Stimulated activated naive CD8-positive, alpha-beta T cell treated with anti-CD3 and anti-CD28 coated beads, Interleukin-15, Interleukin-2, amounts not matched to agents 100 U/mL and 50 U/mL, for 24 hours (primary cell): Measurements from ENCODE around the gene PDZK1IP1.
"Not testable (repeated sequence)": the region's sequence is repeated elsewhere in the genome, so short reads cannot be mapped to it uniquely, and the experiment has no call there.

ENCODE experiments used
- ATAC-seq: fragments of 150-1000 bp; cut with Tn5 transposase; one replicate; pipeline ENCODE4 v1.10.0; 2021
- DNase-seq: peaks from one replicate; pipeline ENCODE4 v3.0.0; 2021

PDZK1IP1 gene

GRCh38 chr1:47180603-47181094 is 9.2 kb downstream of the PDZK1IP1 start:
- no peak for ATAC-seq

GRCh38 chr1:47179988-47180563 is 9.8 kb downstream of the PDZK1IP1 start:
- DNase-seq (no peak), ATAC-seq (no peak)

More at GRCh38 chr1:47180603-47181094, 9.2 kb downstream of the PDZK1IP1 start:
- DNase-seq = no peak

- peak; percentile 86 for DNase-seq
- ATAC-seq = peak; percentile 80
These were observed 10.5 kb downstream of the PDZK1IP1 start for GRCh38 chr1:47179017-47179987.

GRCh38 chr1:47178654-47179016 is 11.2 kb downstream of the PDZK1IP1 start:
- no peak for ATAC-seq
- no peak for DNase-seq

GRCh38 chr1:47178020-47178419 is 11.8 kb downstream of the PDZK1IP1 start:
- ATAC-seq = no peak
- no peak for DNase-seq

DNA sequence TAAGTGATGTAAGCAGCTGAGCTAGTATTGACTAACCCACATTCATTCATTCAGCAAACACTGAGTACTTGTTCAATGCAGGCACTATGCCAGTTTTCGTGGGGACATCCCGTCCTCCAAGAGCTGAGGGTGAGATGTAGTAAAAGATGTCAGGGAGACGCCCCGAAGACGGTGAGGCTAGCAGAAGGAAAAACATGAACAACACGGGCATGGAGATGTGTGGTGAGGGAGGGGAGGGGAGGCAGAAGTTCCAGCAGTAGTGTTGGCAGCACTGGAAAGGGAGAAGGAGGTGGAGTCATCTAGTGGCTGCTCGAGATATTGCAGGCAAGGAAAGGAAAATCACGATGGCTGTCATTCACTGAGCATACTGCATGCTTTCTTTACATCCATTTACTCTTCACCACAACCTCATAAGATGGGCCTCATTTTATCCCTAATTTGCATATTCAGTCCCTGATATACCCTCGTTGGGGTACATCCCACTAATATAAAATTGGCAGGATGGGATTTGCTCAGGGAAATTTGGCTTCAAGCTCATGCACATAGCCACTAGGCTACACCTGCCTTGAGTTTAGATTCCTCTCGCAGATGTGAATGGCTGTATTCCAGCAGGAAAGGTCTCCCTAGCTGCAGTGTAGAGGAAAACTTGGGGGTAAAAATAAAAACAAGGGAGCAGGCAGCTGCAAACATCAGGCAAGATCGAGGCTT is 14.5 kb downstream of the PDZK1IP1 start:
- ATAC-seq (peak; percentile 22), DNase-seq (peak; percentile 49)

DNA sequence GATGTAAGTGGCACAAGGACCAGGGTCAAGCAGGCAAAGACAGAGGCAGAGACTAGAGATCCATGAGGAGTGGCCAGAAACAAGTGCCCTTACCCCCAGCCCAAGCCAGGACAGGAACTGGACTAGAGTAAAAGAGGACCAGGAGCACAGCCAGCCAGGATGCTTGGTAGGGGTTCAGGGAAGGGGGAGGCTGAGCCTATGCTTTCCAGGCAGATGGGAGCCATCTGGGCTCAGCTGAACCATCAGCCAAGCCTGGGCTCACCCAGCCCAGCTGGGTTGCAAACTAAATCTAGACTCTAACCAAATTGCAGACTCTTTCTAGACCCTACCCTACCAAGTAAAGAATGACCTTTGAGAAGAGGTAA is 15.2 kb downstream of the PDZK1IP1 start:
- ATAC-seq = no peak
- DNase-seq = no peak

DNA sequence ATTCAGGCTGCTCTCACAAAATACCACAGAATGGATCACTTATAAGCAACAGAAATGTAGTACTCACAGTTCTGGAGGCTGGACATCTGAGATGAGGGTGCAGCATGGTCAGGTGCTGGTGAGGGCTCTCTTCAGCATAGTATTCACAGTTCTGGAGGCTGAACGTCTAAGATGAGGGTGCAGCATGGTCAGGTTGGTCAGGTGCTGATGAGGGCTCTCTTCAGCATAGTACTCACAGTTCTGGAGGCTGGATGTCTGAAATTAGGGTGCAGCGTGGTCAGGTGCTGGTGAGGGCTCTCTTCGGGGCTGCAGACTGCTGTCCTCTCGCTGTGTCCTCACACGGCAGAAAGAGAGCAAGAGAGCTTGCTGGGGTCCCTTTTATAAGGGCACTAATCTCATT is 17.1 kb downstream of the PDZK1IP1 start:
- no peak for DNase-seq
- ATAC-seq = no peak

DNA sequence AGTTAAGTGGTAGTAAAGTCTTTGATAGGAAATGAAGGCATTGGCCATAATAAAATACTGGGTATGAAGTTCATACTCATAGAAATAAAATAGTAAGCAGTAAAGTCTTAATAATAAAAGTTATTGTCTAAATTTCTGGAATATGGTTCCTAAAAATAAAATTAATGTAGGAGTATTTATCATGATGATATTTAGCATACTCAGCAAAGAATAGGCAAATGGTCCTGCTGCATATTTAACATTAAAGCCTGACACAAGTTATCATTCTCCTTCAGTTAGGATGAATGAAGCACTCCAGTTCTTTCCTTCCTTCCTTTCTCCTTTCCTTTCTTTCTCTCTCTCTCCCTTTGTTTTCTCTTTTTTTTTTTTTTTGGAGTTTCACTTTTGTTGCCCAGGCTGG is 25.3 kb downstream of the PDZK1IP1 start:
- DNase-seq (no peak), ATAC-seq (no peak)

- DNase-seq (no peak), ATAC-seq (no peak)
These were observed 28.4 kb downstream of the PDZK1IP1 start for GRCh38 chr1:47161298-47162040.

DNA sequence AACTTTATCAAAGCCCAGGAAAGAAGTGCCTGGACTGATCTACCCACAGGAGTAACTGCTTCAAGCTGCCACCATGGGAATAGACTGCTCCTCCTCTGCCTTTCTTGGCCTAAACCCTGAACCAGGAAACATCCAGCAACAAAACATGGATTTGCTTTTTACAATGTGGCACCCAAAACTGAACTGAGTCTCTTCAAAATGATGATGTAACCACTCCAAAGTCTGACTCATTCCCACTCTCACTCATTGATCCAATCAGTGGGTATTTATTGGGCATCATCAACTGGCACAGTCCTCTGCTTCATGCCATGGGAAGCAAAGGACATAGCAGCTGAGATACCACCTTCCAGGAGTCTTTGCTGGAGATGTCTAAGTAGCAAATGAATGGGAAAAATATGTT is 29.1 kb downstream of the PDZK1IP1 start:
- ATAC-seq (no peak), DNase-seq (no peak)

DNA sequence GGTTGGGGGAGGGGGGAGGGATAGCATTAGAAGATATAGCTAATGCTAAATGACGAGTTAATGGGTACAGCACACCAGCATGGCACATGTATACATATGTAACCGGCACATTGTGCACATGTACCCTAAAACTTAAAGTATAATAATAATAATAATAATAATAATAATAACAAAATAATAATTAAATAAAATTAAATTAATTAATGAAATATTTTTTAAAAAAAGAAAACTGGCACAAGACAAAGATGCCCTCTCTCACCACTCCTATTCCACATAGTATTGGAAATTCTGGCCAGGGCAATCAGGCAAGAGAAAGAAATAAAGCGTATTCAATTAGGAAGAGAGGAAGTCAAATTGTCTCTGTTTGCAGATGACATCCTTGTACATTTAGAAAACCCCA is 31.9 kb downstream of the PDZK1IP1 start:
- DNase-seq, ATAC-seq: not testable (repeated sequence)

DNA sequence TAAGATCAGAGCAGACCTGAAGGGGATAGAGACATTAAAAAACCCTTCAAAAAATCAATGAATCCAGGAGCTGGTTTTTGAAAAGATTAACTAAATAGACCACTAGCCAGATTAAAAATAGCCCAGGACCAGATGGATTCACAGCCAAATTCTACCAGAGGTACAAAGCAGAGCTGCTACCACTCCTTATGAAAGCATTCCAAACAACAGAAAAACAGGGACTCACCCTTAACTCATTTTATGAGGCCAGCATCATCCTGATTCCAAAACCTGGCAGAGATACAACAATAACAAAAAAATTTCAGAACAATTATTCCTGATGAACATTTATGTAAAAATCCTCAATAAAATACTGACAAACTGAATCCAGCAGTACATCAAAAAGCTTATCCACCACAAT is 33.4 kb downstream of the PDZK1IP1 start:
- ATAC-seq, DNase-seq: not testable (repeated sequence)

DNA sequence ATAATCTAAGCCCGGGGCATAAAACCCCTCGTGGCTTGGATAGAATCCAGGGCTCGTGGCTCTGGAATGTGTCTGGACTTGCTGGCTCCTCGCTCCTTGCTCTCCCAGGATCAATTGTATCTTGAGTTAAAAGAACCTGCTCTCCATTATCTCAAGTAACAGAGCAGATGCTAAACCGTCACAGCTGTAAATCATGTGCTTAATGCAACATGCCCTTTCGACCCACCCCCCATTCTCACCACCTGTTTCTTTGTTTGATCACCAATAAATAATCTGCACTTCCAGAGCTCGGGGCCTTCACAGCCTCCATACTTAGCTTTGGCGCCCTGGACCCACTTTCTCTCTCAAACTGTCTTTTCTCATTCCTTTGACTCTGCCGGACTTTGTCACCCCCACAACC is 40.7 kb downstream of the PDZK1IP1 start:
- not testable (repeated sequence) for DNase-seq, ATAC-seq

DNA sequence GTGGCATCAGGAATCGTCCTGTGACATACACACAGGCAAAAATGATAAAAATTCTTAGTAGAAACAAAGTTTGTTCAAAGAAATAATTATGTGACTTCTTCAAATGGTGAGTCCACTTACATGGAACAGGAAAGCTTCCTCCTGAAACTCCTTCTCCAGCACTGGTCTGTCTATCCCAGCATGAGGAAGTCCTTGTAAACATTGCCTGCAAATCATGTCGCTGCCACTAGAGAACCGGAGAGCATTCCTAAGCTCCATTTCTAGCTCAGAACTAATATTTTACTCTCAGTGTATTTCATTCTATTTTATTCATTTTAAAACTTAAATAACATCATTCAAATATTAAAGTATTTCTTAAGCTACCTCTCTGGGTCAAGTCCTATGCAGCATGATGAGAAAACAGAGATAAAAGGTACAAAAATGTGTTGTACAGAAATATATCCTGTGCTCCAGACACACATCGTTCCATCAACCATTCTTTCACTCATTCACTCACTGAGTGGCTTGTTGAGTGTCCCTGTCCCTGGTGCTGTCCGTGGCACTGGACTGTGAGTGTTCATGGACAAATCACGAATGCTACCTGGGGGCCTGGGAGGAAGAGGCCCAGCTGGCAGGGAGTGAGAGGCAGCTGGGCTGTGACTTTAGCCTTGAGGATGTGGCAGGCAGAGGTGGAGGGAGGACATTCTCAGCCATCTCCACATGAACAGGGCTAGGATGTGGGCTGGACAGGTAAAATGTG is 42.6 kb downstream of the PDZK1IP1 start:
- no peak for ATAC-seq
- no peak for DNase-seq

DNA sequence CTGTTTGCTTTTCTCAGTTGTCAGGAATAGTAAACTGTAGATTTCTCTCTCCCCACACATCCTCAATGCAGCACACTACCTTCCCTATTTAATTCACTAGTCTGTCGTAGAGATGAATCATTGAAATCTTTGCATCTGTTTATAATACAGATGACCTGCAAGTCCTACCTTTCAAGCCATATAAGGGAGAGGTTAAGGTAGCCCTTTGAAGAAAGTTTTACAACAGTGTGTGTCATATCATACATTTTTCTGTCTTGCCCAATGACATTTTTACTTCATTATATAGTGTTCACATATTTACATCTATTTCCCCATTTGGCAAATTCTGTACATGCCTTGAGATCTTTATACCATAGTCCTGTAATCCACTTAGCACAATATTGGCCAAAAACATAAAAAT is 43.3 kb downstream of the PDZK1IP1 start:
- not testable (repeated sequence) for DNase-seq

DNA sequence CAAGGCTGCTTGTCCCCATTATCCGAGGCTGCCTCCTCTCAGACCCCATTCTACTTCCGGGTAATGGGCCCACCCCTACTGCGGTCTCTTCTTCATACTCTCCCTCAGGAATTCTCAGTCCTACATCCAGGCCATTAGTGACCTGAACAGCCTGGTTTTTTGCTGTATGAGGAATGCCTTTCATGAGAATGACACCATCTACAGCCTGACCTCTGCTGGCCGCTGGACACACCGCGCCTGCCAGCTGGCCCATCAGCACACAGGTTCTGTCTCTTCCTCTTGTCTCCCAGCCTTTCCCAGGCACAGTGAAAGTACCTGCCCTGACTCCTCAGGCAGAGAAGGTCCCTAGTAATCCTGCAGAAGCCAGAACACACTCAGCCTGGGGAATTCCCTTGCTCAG is 46.2 kb downstream of the PDZK1IP1 start:
- ATAC-seq, DNase-seq: not testable (repeated sequence)

More for the DNA sequence above, 43.3 kb downstream of the PDZK1IP1 start:
- not testable (repeated sequence) for ATAC-seq

- ATAC-seq = not testable (repeated sequence)
These were observed 49.5 kb downstream of the PDZK1IP1 start for GRCh38 chr1:47140358-47140757.

GRCh38 chr1:47137925-47138615 is 51.8 kb downstream of the PDZK1IP1 start:
- DNase-seq (no peak), ATAC-seq (no peak)

More at GRCh38 chr1:47140358-47140757, 49.5 kb downstream of the PDZK1IP1 start:
- not testable (repeated sequence) for DNase-seq

DNA sequence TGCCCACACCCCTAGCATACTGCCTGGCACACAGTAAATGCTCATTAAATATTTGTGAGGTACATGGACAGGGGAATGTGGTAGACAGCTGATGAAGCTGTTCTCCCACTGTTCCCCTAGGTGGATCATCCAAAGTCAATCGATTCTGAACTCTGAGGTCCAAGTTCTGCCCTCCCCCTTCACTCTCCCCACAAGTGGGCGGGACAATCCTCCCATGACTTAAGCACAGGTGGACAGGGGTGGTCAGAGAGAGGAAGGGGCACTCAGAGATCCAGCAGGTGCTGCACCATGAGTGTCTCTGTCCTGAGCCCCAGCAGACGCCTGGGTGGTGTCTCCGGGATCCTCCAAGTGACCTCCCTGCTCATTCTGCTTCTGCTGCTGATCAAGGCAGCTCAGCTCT is 52.6 kb downstream of the PDZK1IP1 start, which contains the start of gene CYP4A22:
Gene CYP4A22, plus strand, starts transcription at position 244 of the 400 bp plus-strand sequence. Its CDS starts 45 bp downstream, at position 289.
- DNase-seq (no peak), ATAC-seq (no peak)
